Activated CD8-positive, alpha-beta memory T cell treated with anti-CD3 and anti-CD28 coated beads for 36 hours (primary cell): Measurements from ENCODE around the gene MCM6. TPM values are rescaled to one million over a fixed set of nuclear protein-coding genes. Genes with fewer than 3 reads are reported as not detected.
"Not testable (repeated sequence)": the region's sequence is repeated elsewhere in the genome, so short reads cannot be mapped to it uniquely, and the experiment has no call there.

Experiments
- CTCF ChIA-PET: fragments of 350-600 bp; sonication (Branson Sonifier 250); formaldehyde crosslinking; loops from one replicate; lab custom pipeline; 2021; ENCODE audit warnings: antibody characterized with exemption; lab: Charles Lee
- POLR2A ChIA-PET: fragments of 350-600 bp; sonication (Branson Sonifier 250); formaldehyde crosslinking; loops from one replicate; lab custom pipeline; 2021; ENCODE audit warnings: antibody characterized with exemption; lab: Charles Lee
- total RNA-seq, 2 experiments: library from RNA; stranded (reverse); gene quantifications; one replicate each; pipeline ENCODE4 v1.2.3, GENCODE V29; 2021

MCM6 gene
- 100 to 1,000 TPM; 205 to 210 TPM for total RNA-seq

DNA sequence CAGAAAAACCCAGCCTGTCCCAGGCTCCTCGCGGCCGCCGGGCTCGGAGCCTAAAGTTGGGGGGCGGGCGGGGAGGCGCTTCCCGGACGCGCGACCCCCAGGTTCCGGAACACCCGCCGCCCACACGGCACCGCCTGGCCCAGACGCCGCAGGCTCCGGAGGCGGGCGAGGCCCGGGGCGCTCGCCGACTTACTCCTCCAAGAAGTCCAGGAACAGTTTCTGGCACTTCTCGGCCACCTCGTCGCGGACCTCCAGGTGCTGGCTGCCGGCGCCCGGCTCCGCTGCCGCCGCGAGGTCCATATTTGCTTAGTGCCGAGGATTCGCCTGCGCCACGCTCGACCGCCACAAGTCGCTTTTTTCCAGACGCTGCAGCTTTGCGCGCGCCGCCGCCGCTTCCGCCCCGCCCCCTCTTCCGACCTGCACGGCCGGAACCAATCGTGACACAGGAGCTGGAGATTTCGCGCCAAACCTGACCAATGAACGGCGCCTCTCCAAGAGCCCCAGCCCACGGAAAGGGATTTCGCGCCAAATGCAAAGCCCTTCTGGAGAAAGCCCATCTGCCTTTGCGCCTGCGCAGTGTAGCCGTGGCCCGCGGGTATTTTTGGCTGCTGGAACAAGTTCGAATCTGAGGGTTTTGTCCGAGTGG lies at the start of gene MCM6:
MCM6 (minus strand) TSS at position 378 of the 646 bp plus-strand sequence; CDS start at position 300, 78 bp downstream.
- ChIA-PET POLR2A (interaction anchor here (0.5 to 1.9 kb wide), 12 partner anchors 57 to 932 kb away, joined by 3 to 9 read pairs (median 4); no protein-coding TSS in a partner anchor), CTCF (interaction anchor here (1.0 kb wide), 1 partner anchor 509 kb away, joined by 3 read pairs; no protein-coding TSS in a partner anchor)

DNA sequence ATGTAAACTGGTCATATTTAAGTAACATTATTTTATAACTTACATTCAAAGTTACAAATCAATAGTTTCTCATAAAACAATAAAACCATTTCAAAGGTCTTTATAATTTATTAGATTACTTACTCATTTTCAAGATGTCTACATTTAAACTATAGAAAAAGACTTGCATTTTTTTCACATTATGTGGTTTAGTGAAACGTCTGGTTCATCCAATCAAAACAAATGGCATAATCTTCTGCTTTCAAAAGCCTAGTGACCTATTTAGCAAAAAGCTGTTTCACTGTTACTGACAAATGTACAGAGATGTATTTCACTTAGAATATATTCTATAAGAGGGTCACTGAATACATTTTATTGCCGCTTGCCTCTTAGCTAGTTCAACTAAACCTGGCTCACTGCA lies 49.3 kb upstream of the MCM6 start:
- ChIA-PET POLR2A (interaction anchor here (0.6 kb wide), 1 partner anchor 458 kb away, joined by 4 read pairs; no protein-coding TSS in a partner anchor), CTCF (no interaction called here)

DNA sequence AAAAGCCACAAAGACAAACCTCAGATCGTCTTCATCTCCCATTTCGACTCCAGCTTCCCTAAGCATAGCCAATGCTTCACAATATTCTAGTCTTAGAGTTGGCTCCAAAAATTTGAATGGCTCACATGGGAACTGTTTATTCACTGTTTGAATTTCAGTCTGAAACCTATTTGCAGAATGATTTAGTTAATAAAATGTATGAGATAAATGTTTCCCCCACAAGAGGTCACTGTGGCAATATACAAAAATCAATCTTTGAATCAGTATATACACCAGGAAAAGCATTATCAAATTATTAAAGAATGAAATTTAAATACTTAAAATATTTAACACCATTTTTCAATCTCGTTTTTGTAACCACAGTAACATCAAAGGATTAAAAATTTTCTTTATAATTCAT lies 40.0 kb upstream of the MCM6 start:
- ChIA-PET POLR2A (no interaction called here), CTCF (no interaction called here)

DNA sequence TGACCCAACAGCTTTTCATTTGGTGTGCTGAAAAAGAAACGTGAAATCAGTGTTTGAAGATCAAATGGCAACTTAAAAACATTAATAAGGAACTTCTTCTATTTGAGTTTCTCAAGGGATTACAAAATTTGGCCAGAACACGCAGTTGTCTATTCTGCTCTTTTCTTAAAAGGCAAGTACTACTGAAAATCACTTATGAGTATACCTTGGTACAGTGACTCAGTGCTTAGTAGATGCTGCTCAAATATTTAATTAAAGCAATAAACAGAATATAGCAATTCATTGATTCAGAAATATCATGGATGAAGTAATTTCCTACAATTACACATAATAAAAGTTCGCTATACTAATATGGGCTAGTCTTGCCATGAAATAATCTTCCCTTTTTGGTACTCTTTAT lies 38.2 kb upstream of the MCM6 start:
- ChIA-PET POLR2A (interaction anchor here (0.7 kb wide), 1 partner anchor 468 kb away, joined by 3 read pairs; no protein-coding TSS in a partner anchor), CTCF (interaction anchor here (0.5 to 1.8 kb wide), 13 partner anchors 10 to 470 kb away, joined by 3 to 9 read pairs (median 3); partner anchors contain the start of gene DARS1)

DNA sequence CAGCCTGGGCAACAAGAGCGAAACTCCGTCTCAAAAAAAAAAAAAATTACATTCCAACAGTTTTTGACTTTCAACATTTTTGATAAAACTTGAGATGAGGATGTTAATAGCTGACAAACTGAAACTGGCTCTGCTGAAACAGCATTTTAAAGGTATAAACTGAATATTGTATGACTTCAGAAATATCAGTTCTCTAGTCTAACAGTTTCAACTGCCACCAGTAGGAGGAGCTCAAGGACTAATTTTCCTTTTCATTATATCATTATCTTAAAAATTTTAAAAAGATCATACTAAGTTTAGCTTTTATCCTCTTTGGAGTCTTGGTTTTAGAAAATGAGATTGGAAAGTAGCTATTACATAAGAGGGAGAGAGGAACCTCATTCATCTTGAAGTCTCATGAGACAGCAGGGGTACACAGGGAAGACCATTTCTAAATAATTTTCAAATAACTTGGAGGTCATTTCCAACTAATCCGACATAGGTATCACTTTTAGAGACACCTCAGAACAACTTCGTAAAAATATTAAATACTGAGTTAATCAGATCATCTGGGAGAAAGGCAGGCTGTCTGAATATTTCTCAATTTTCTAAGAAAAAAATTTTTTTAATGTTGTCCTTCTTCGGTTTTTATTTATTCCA lies 37.6 kb upstream of the MCM6 start:
- POLR2A ChIA-PET = interaction anchor here (0.7 kb wide), 2 partner anchors 139 to 468 kb away, joined by 3 to 4 read pairs; no protein-coding TSS in a partner anchor

DNA sequence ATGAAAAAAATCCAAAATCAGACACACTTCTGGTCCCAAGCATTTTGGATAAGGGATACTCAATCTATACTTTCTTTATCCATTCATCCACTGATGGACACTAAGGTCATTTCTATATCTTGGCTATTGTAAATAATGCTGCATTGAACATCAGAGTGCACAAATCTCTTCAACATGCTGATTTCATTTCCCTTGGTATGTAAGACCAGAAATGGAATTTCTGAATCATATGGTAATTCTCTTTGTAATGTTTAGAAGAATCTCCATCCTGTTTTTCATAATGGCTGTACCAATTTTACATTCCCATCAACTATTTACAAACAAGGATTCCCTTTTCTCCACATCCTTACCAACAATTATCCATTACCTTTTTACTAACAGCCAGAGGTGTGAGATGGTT lies 33.7 kb upstream of the MCM6 start:
- ChIA-PET CTCF (no interaction called here), POLR2A (no interaction called here)

More for the DNA sequence above, 37.6 kb upstream of the MCM6 start:
- CTCF ChIA-PET = interaction anchor here (0.5 to 1.8 kb wide), 21 partner anchors 9 to 483 kb away, joined by 3 to 11 read pairs (median 4); partner anchors contain the start of gene DARS1

DNA sequence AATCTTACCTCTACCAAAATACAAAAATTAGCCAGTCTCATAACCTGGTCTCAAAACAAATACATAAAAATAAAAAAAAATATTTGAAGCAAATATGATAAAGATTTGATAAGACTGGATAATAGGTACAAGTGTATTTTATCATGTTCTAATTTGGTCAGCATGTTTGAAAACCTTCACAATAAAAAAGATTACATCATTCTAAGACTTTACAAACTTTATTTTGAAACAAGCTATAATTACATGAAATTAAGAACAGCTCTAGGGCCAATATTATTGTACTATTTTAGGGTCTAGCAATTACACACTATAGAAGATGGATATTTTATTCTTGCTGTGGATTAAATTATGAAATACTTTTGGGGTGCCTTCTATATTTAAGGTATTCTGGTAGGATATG lies 29.4 kb upstream of the MCM6 start:
- POLR2A ChIA-PET = interaction anchor here (0.6 kb wide), 1 partner anchor 987 kb away, joined by 5 read pairs; the partner anchor contains the start of gene CCNT2
- CTCF ChIA-PET = no interaction called here

DNA sequence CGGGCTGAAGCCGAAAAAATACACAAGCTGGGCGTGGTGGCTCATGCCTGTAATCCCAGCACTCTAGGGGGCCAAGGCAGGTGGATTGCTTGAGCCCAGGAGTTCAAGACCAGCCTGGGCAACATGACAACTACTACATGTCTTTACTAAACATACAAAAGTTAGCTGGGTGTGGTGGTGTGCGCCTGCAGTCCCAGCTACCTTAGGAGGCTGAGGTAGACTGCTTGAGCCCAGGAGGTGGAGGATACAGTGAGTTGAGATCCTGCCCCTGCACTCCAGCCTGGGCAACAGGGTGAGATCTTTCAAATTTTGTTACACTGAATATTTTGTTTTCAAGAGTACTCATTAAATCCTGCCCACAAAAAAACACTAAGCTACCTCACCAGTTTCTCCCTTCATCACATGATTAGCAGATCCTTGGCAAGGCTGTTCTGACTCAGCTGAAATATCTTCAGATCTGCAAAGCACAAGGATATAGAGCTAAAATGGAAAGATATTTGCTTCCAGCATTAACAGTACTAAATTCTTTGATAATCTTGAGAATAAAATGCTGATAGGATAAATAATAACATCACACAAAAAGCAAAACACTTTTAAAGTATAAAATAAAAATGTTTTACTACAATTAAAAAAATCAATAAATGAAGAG lies 28.2 kb upstream of the MCM6 start:
- ChIA-PET CTCF (interaction anchor here (0.8 to 0.9 kb wide), 2 partner anchors 10 to 13 kb away, joined by 3 read pairs; no protein-coding TSS in a partner anchor), POLR2A (no interaction called here)

DNA sequence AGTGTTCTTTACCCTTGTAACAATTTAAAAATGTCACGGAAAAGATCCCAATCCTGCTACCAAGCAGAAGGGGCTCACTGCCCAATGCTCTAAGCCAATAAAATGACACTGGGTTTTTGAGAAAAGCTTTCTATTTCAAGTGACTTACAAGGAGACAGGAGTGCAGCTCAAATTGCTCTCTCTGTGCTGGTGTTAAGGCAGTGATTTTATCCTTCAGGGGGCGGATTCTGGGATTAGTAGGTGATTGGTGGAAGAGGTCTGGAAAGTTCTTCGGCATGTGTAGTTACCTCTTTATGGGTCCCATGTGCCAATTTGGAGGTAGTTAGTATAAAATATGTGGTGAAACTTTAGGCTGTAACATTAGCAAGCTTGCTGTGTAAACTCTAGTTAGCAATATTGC lies 27.4 kb upstream of the MCM6 start:
- ChIA-PET POLR2A (no interaction called here), CTCF (interaction anchor here (0.7 kb wide), 1 partner anchor 554 kb away, joined by 3 read pairs; no protein-coding TSS in a partner anchor)

DNA sequence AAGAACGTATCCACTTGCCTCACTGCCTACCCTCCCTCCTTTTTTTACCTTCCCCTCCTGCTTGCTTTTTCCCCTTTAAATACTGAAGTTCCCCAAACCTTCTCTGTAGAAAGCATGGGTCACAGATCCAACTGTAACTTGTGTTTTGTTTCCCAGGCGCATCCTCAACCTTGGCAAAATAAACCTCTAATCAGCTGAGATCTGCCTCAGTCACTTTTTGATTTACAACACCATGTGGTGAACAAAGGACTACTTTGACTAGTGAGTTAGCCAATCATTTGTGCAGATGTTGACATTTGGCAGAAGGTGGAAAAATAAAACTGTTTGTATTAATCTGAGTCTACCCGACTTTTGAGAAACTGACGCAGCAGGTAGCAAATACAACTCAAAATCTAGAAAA lies 23.3 kb upstream of the MCM6 start:
- POLR2A ChIA-PET = no interaction called here
- CTCF ChIA-PET = no interaction called here

DNA sequence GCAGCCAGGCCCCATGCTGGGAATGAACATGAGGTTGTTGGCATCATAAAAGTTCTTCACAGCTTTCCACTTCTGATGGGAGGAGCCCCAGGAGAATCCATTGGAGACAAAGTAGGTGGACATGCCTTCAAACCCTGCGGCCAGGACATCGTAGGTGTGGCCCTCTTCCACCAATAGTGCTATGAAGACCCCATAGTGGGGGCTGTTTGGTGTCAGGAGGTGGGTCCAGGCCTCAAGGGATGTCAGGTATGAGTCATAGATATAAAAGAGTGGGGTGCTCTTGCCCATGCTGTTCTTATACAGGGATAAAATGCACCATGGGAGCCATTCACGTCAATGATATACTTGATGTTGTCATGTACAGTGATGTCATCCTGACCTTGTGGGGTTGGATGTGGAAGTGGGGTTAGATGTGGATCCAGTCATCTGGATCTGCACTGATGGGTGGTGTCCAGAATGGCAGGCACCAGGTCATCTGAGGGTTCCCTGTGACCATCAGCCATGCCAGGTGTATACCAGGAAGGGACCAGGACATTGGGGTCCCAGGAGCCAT lies 22.1 kb upstream of the MCM6 start:
- ChIA-PET POLR2A (no interaction called here), CTCF (no interaction called here)

DNA sequence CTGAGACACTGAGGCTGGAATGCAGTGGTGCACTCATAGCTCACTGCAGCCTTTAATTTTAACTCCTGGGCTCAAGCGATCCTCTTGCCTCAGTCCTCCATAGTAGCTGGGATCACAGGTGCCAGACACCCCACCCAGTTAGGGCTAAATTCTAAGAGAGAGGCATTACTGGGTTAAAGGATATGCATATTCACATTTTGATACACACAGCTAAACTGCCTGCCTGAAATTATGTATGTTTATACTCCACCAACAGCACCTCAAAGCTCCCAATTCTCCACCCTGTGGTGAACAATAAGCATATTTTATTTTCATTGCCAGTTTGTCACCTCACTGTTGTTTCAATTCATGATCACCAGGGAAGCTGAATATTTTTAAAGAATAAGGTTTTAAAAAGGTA lies 18.7 kb upstream of the MCM6 start:
- ChIA-PET CTCF (interaction anchor here (0.7 kb wide), 1 partner anchor 432 kb away, joined by 3 read pairs; no protein-coding TSS in a partner anchor), POLR2A (no interaction called here)

DNA sequence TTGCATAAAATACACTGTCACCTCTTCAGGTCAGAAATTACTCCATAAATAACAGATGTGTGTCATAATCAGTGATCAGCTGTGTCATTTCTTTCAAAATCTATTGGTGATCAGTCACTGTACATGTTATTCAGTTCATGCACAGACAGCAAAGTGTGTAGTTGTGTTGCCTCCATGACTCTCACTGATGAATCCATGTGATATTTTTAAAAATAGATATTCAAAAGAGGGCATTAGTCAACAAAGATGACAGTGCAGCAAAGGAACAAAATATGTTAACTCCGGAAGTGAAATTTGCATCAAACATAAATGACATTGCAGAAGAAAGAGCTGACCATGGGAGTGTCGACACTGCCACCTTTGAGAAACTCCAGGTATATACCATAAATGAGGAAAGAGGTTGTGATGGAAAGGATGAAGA lies 17.1 kb upstream of the MCM6 start:
- ChIA-PET CTCF (interaction anchor here (1.4 kb wide), 1 partner anchor 96 kb away, joined by 3 read pairs; no protein-coding TSS in a partner anchor), POLR2A (no interaction called here)

DNA sequence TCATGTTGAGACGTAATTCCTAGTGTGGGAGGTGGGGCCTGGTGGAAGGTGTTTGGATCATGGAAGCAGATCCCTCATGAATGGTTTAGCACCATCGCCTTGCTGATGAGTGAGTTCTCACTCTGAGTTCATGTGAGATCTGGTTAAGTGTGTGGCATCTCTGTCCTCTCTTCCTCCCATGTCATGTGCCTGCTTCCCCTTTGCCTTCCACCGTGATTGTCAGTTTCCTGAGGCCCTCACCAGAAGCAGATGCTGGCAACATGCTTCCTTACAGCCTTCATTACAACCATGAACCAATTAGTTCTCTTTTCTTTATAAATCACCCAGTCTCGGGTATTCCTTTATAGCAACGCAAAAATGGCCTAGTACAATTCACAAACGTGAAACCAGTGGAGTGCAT lies 14.6 kb upstream of the MCM6 start:
- CTCF ChIA-PET = no interaction called here
- POLR2A ChIA-PET = no interaction called here

DNA sequence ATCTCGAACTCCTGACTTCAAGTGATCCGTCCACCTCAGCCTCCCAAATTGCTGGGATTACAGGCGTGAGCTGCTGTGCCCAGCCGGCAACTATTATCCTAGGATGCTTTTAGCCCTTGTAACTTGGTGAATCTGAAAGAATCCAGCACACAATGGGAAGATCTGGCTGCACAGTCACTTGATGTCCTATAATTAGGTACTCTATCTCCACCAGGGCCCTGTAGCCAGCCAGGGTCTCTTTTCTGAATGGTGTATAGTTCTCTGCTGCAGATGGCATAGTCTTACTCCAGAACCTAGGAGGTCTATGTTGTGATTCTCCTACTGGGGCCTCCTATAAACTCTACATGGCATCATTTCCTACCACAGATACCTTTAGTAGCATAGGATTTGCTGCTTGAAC lies 13.9 kb upstream of the MCM6 start:
- POLR2A ChIA-PET = no interaction called here
- CTCF ChIA-PET = interaction anchor here (0.6 kb wide), 1 partner anchor 164 kb away, joined by 3 read pairs; no protein-coding TSS in a partner anchor

DNA sequence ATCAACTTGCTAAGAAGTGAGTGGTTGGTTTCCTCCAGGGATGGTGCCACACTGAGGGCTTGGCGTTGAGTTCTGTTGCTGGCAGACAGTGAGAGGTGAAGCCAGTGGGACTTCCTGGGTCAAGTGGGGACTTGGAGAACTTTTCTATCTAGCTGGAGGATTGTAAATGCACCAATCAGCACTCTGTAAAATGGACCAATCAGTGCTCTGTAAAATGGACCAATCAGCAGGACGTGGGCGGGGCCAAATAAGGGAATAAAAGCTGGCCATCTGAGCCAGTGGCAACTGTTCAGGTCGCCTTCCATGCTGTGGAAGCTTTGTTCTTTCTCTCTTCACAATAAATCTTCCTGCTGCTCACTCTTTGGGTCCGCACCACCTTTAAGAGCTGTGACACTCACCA lies 12.3 kb upstream of the MCM6 start:
- CTCF ChIA-PET, POLR2A ChIA-PET: not testable (repeated sequence)

DNA sequence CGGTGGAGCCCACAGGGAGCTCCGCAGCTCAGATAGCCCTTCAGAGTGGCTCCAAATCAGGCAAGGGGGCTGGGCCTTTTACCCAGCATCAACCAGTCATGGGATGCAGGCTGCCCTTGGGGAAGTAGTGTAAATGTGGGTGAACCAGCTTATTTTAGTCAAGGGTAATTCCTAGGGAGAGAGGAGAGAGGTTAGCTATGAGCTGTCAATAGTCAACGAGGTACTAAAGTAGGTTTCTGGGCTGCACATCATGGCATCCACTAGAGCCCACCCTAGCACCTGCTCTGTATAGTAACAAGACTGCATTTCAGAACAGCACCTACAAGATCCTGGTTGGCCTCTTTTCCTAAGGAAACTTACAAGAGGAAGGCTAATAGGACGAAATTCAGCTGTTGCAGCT lies 9.5 kb upstream of the MCM6 start:
- POLR2A ChIA-PET = no interaction called here
- CTCF ChIA-PET = interaction anchor here (0.6 kb wide), 1 partner anchor 418 kb away, joined by 3 read pairs; no protein-coding TSS in a partner anchor

DNA sequence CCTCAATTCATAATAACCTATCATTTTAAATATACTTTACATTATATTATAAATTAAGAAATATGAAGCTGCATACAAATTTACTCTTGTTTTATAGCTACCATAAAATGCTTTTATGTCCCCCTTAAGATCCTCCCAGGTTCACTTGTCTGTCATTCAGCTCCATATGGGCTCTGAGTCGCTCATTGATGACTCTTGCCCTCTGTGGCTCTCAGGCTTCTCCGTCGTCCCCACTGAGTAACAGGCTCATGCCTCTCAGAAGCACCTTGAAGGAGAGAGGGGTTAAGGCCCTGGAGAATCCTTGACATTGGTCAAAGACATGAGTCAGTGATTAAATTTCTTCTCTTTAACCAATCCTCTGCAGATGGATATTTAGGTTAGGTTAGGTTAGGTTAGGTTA lies 6.2 kb upstream of the MCM6 start:
- ChIA-PET CTCF (interaction anchor here (0.6 to 1.0 kb wide), 3 partner anchors 68 to 502 kb away, joined by 3 to 4 read pairs (median 3); no protein-coding TSS in a partner anchor), POLR2A (no interaction called here)

DNA sequence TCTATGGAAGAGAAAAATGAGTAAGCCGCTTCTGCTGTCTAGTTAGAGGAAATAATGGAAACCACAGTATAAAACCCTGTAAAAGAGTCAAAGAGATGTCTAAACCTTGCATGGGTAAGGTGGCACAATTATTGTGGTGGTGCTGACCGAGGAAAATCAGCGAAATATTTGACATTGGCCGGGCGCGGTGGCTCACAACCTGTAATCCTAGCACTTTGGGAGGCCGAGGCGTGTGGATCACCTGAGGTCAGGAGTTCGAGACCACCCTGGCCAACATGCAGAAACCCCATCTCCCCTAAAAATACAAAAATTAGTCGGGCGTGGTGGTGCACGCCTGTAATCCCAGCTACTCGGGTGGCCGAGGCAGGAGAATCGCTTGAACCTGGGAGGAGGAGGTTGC lies 527 bp upstream of the MCM6 start:
- ChIA-PET POLR2A (interaction anchor here (0.6 to 1.9 kb wide), 8 partner anchors 57 to 932 kb away, joined by 3 to 9 read pairs (median 5); no protein-coding TSS in a partner anchor), CTCF (interaction anchor here (1.0 kb wide), 1 partner anchor 507 kb away, joined by 3 read pairs; no protein-coding TSS in a partner anchor)
